Measurements from ENCODE around the gene EREG.

- TF ChIP-seq POLR2AphosphoS5 (IDR thresholded peaks at IDR 0.05; ENCODE audit: low read depth, low read length) (no peak), CTCF (IDR thresholded peaks at IDR 0.05) (no peak), YY1 (IDR thresholded peaks at IDR 0.05; ENCODE audit: low read depth) (no peak), GATA2 (CRISPR knock-in tag; IDR thresholded peaks at IDR 0.05) (no peak)
Observed at GRCh38 chr4:74331944-74332343, 33.0 kb upstream of the EREG start.
